Panc1 (cell line): ENCODE measurements around the gene KIAA1671. TPM values are rescaled to one million over a fixed set of nuclear protein-coding genes. Genes with fewer than 3 reads are reported as not detected.
A peak's percentile ranks its signal among the peaks of the same experiment; 100 is the strongest.

ENCODE experiments used
- ATAC-seq: fragments of 200-7000 bp; cut with Tn5 transposase; 2 replicates; pipeline ENCODE4 v1.9.1; 2020; ENCODE audit warnings: mild to moderate bottlenecking, moderate library complexity
- BruUV-seq: library from RNA; stranded (reverse); fragments of 400-500 nt; replicated peaks from 2 replicates; lab custom pipeline; 2021; lab: Mats Ljungman, UMichigan
- CTCF ChIA-PET: fragments of 300-600 bp; sonication (Branson Sonifier 250); formaldehyde crosslinking; loops from one replicate; lab custom pipeline; 2022; ENCODE audit warnings: antibody characterized with exemption; lab: Charles Lee
- POLR2A ChIA-PET: fragments of 300-600 bp; sonication (Branson Sonifier 250); formaldehyde crosslinking; loops from one replicate; lab custom pipeline; 2022; ENCODE audit warnings: antibody characterized with exemption; lab: Charles Lee
- DNase-seq: peaks from one replicate; pipeline ENCODE4 v3.0.0-alpha.2; 2010; ENCODE audit warnings: low read depth, low spot score
- H3K27ac ChIP-seq: 2 replicates; pipeline ENCODE4 v1.5.1; 2011; ENCODE audit warnings: mild to moderate bottlenecking, low read length, inconsistent platforms
- H3K27me3 ChIP-seq: fragments of 200-500 bp; sonication (Bioruptor generic); 2 replicates; pipeline ENCODE4 v1.6.0; 2014; ENCODE audit warnings: low read length, inconsistent platforms; ENCODE audit not compliant: control insufficient read depth, insufficient read depth
- H3K36me3 ChIP-seq: fragments of 200-500 bp; sonication (Bioruptor generic); 2 replicates; pipeline ENCODE4 v1.5.1; 2014; ENCODE audit warnings: inconsistent platforms, mild to moderate bottlenecking, low read length, moderate library complexity; ENCODE audit not compliant: control insufficient read depth, insufficient read depth
- H3K4me1 ChIP-seq: 2 replicates; pipeline ENCODE4 v1.5.1; 2011; ENCODE audit warnings: inconsistent platforms, mild to moderate bottlenecking, low read length, moderate library complexity; ENCODE audit not compliant: control insufficient read depth, insufficient read depth
- H3K4me3 ChIP-seq, 2 experiments: 2 replicates each; pipeline ENCODE4 v1.5.1; 2011 to 2012; ENCODE audit warnings: low read depth in 2 of 2, low read length in 2 of 2, mild to moderate bottlenecking in 2 of 2, inconsistent platforms in 1 of 2, moderate library complexity in 1 of 2
- H3K9me3 ChIP-seq: fragments of 200-500 bp; sonication (Bioruptor generic); 2 replicates; pipeline ENCODE4 v1.5.1; 2014; ENCODE audit warnings: low read depth, mild to moderate bottlenecking, inconsistent platforms, low read length, moderate library complexity; ENCODE audit not compliant: control insufficient read depth, insufficient read depth
- POLR2AphosphoS5 ChIP-seq: IDR thresholded peaks from 2 replicates; pipeline ENCODE4 v1.6.1; 2012; ENCODE audit warnings: mild to moderate bottlenecking, low read depth, low read length, moderate library complexity
- SIN3A ChIP-seq: IDR thresholded peaks from 2 replicates; pipeline ENCODE4 v1.6.1; 2012; ENCODE audit warnings: low read depth, mild to moderate bottlenecking, low read length, moderate library complexity, borderline replicate concordance; ENCODE audit not compliant: insufficient read depth
- TCF7L2 ChIP-seq: IDR thresholded peaks from 2 replicates; pipeline ENCODE4 v1.6.1; 2011; ENCODE audit warnings: mild to moderate bottlenecking, low read depth, low read length, inconsistent platforms
- in situ Hi-C: cut with HindIII; loops from 2 replicates; pipeline ENCODE4 v1.10.0; 2016; ENCODE audit warnings: low sequenced_read_pairs, low pct_unique_long_range_greater_than_20kb
- intact Hi-C: fragments of 100-400 bp; cut with micrococcal nuclease; formaldehyde crosslinking; loops from one replicate; pipeline ENCODE4 v1.10.0; 2022; ENCODE audit not compliant: unreplicated experiment
- total RNA-seq: library from RNA; stranded (reverse); gene quantifications from one replicate; pipeline ENCODE4 v1.2.1, GENCODE V29; 2021; ENCODE audit not compliant: unreplicated experiment
- TF ChIP-seq, protein P1 (sequence below), 2 experiments: IDR thresholded peaks; 2 replicates each; pipeline ENCODE4 v1.6.1; 2011 to 2012; ENCODE audit warnings: low read depth in 2 of 2, control low read depth in 1 of 2, low read length in 1 of 2, mild to moderate bottlenecking in 1 of 2, moderate library complexity in 1 of 2; ENCODE audit not compliant: insufficient read depth in 1 of 2
- TF ChIP-seq, protein P2 (sequence below): fragments of 450-650 bp; IDR thresholded peaks from 2 replicates; pipeline ENCODE4 v1.5.1; 2017; ENCODE audit warnings: mild to moderate bottlenecking

Gene KIAA1671
- total RNA-seq, 1 experiment from 2014 or later = 48.1 TPM

DNA sequence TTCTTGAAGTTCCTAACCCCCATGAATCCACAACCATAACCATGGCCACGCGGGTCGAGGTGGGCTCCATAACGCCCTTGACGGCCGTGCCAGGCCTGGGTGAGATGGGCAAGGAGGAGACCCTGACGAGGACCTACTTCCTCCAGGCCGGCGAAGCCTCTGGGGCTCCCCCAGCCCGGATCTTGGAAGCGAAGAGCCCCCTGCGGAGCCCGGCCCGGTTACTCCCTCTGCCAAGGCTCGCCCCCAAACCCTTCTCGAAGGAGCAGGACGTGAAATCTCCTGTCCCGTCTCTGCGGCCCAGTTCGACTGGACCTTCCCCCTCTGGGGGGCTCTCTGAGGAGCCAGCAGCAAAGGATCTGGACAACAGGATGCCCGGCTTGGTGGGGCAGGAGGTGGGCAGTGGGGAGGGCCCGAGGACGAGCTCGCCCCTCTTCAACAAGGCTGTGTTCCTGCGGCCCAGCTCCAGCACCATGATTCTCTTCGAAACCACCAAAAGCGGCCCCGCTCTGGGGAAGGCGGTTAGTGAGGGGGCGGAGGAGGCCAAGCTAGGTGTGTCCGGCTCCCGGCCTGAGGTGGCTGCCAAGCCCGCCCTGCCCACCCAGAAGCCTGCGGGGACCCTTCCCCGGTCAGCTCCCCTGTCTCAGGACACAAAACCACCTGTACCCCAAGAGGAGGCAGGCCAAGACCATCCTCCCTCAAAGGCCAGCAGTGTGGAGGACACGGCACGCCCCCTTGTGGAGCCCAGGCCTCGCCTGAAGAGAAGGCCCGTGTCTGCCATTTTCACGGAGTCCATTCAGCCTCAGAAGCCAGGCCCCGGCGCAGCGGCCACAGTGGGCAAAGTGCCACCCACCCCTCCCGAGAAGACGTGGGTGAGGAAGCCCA, 75.7 kb downstream of the KIAA1671 start:
- Histone ChIP-seq H3K4me3 (no peak overlapping the region), H3K9me3 (no peaks in the 10 kb centered on the region), H3K27me3 (no peaks in the 10 kb centered on the region), H3K36me3 (no peaks in the 10 kb centered on the region), H3K4me1 (peaks cover 18% of the 10 kb centered on the region), H3K27ac (peak overlapping the region; percentile 61)
- POLR2A ChIA-PET = no interaction called here
- ATAC-seq = peak; percentile 86
- CTCF ChIA-PET = no interaction called here
- intact Hi-C loops = loop anchor here (5.0 kb wide), 1 partner anchor 76 kb away; the partner anchor contains the start of gene KIAA1671
- DNase-seq = no peak
- TF ChIP-seq TCF7L2 = no peak
- no peak for TF ChIP-seq SIN3A
- TF ChIP-seq, protein P1, sequence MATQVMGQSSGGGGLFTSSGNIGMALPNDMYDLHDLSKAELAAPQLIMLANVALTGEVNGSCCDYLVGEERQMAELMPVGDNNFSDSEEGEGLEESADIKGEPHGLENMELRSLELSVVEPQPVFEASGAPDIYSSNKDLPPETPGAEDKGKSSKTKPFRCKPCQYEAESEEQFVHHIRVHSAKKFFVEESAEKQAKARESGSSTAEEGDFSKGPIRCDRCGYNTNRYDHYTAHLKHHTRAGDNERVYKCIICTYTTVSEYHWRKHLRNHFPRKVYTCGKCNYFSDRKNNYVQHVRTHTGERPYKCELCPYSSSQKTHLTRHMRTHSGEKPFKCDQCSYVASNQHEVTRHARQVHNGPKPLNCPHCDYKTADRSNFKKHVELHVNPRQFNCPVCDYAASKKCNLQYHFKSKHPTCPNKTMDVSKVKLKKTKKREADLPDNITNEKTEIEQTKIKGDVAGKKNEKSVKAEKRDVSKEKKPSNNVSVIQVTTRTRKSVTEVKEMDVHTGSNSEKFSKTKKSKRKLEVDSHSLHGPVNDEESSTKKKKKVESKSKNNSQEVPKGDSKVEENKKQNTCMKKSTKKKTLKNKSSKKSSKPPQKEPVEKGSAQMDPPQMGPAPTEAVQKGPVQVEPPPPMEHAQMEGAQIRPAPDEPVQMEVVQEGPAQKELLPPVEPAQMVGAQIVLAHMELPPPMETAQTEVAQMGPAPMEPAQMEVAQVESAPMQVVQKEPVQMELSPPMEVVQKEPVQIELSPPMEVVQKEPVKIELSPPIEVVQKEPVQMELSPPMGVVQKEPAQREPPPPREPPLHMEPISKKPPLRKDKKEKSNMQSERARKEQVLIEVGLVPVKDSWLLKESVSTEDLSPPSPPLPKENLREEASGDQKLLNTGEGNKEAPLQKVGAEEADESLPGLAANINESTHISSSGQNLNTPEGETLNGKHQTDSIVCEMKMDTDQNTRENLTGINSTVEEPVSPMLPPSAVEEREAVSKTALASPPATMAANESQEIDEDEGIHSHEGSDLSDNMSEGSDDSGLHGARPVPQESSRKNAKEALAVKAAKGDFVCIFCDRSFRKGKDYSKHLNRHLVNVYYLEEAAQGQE (IDR thresholded peaks at IDR 0.05; ENCODE audit: insufficient read depth in 1 of 2, low read depth in 2 of 2, low read length in 1 of 2) = no peak
- TF ChIP-seq, protein P2, sequence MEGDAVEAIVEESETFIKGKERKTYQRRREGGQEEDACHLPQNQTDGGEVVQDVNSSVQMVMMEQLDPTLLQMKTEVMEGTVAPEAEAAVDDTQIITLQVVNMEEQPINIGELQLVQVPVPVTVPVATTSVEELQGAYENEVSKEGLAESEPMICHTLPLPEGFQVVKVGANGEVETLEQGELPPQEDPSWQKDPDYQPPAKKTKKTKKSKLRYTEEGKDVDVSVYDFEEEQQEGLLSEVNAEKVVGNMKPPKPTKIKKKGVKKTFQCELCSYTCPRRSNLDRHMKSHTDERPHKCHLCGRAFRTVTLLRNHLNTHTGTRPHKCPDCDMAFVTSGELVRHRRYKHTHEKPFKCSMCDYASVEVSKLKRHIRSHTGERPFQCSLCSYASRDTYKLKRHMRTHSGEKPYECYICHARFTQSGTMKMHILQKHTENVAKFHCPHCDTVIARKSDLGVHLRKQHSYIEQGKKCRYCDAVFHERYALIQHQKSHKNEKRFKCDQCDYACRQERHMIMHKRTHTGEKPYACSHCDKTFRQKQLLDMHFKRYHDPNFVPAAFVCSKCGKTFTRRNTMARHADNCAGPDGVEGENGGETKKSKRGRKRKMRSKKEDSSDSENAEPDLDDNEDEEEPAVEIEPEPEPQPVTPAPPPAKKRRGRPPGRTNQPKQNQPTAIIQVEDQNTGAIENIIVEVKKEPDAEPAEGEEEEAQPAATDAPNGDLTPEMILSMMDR = peak; percentile 84
- in situ Hi-C loops = no loop called here
- BruUV-seq = no TSS peak

DNA sequence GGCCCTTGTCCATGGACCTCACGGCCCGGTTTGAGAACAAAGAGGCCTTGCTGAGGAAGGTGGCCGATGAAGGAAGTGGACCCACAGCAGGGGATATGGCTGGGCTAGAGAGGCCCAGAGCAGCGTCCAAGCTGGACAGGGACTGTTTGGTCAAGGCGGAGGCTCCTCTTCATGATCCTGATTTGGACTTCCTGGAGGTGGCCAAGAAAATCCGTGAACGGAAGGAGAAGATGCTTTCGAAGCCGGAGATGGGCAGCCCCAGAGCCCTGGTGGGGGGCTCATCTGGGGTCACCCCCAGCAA, 76.3 kb downstream of the KIAA1671 start:
- ChIA-PET POLR2A (no interaction called here), CTCF (no interaction called here)
- no peak for TF ChIP-seq TCF7L2
- TF ChIP-seq POLR2AphosphoS5 = no peak
- no peak for TF ChIP-seq SIN3A
- TF ChIP-seq, protein P2 = no peak; the same call in 1 of the 2 replicates
- TF ChIP-seq, protein P1 (IDR thresholded peaks at IDR 0.05; ENCODE audit: insufficient read depth in 1 of 2, low read depth in 2 of 2, low read length in 1 of 2) = no peak
- H3K27ac ChIP-seq = peak overlapping the region; percentile 61
- intact Hi-C loops = loop anchor here (5.0 kb wide), 1 partner anchor 76 kb away; the partner anchor contains the start of gene KIAA1671
- in situ Hi-C loops = no loop called here
- H3K27me3 ChIP-seq = no peaks in the 10 kb centered on the region
- H3K4me3 ChIP-seq = no peak overlapping the region
- BruUV-seq = TSS peak; percentile 19
- ATAC-seq (peak; percentile 16; the same call in 1 of the 2 replicates), DNase-seq (no peak)
- H3K4me1 ChIP-seq = peaks cover 18% of the 10 kb centered on the region
- H3K9me3 ChIP-seq = no peaks in the 10 kb centered on the region
- no peaks in the 10 kb centered on the region for H3K36me3 ChIP-seq
